Cardiac fibroblast (primary cell): Measurements from ENCODE around the gene NCKIPSD.

Source experiments
- DNase-seq, 2 donors: peaks; one replicate each; pipeline versions ENCODE4 v3.0.0 to v3.0.0-alpha.2; 2010; ENCODE audit warnings: low read depth in 2 of 2
- H3K4me3 ChIP-seq, 2 donors: replicated peaks in 1 of 2; 1 replicate in 1 of 2; 2 replicates in 1 of 2; pipeline ENCODE4 v1.5.1; 2011; ENCODE audit warnings: low read depth in 2 of 2, low read length in 2 of 2, mild to moderate bottlenecking in 2 of 2, moderate library complexity in 1 of 2
- CTCF ChIP-seq: IDR thresholded peaks from one replicate; pipeline ENCODE4 v1.5.1; 2011; ENCODE audit warnings: low read depth, mild to moderate bottlenecking, low read length, inconsistent platforms

NCKIPSD gene

GRCh38 chr3:48684480-48685143, 1.1 kb downstream of the NCKIPSD start:
- no peak for TF ChIP-seq CTCF
- peak in 1 of 2 donors; percentile 35 for DNase-seq
- peak overlapping the region; percentile 28 to 95 for H3K4me3 ChIP-seq

GRCh38 chr3:48684054-48684349, 1.7 kb downstream of the NCKIPSD start:
- no peak for TF ChIP-seq CTCF
- peak overlapping the region; percentile 28 to 95 for H3K4me3 ChIP-seq
- peak in 1 of 2 donors; percentile 27 for DNase-seq

DNA sequence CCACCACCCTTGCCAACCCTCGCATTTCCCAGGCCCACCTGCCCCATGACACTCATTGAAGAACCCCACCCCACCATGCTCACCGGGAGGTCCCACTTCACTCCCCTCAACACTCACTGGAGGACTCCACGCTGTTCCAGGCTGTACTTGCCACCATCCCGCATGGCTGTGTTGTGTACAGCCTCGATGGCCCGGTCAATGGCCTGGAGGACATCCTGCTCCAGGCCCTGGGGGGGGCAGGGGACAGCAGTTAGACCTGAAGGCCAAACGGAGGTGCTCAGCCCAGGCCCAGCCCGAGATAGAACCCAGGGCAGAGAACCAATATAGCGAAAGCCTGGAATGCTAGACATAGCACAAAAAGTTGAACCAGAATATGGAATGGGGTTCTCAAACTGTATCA, 2.9 kb downstream of the NCKIPSD start:
- TF ChIP-seq CTCF: no peak
- no peak overlapping the region for H3K4me3 ChIP-seq
- no peak for DNase-seq

GRCh38 chr3:48681974-48682610, 3.6 kb downstream of the NCKIPSD start:
- TF ChIP-seq CTCF: no peak
- no peak for DNase-seq
- H3K4me3 ChIP-seq: no peak overlapping the region

GRCh38 chr3:48681541-48681880, 4.2 kb downstream of the NCKIPSD start:
- DNase-seq: no peak
- no peak overlapping the region for H3K4me3 ChIP-seq
- no peak for TF ChIP-seq CTCF

- no peak overlapping the region for H3K4me3 ChIP-seq
- no peak for TF ChIP-seq CTCF
- no peak for DNase-seq
These were observed 4.7 kb downstream of the NCKIPSD start for GRCh38 chr3:48680811-48681540.
